GM21515 (cell line): ENCODE results near the gene SPDEF.

Source experiments
- ATAC-seq: cut with Tn5 transposase; IDR thresholded peaks from one replicate; pipeline ENCODE4 v1.9.1; 2021; ENCODE audit not compliant: unreplicated experiment

SPDEF gene

GRCh38 chr6:34583861-34584604 is 27.9 kb upstream of the SPDEF start:
- ATAC-seq, result no peak

GRCh38 chr6:34583461-34583860 is 27.3 kb upstream of the SPDEF start:
- no peak for ATAC-seq

GRCh38 chr6:34581561-34581920 is 25.4 kb upstream of the SPDEF start:
- ATAC-seq, result no peak

- ATAC-seq, result no peak
Observed at GRCh38 chr6:34580707-34581560, 24.8 kb upstream of the SPDEF start.

GRCh38 chr6:34578445-34579262 is 22.5 kb upstream of the SPDEF start:
- no peak for ATAC-seq

GRCh38 chr6:34576286-34576955 is 20.3 kb upstream of the SPDEF start:
- ATAC-seq, result no peak

- ATAC-seq, result no peak
Observed at GRCh38 chr6:34575326-34575725, 19.2 kb upstream of the SPDEF start.

- no peak for ATAC-seq
Observed at GRCh38 chr6:34574647-34575293, 18.6 kb upstream of the SPDEF start.

GRCh38 chr6:34573567-34574183 is 17.5 kb upstream of the SPDEF start:
- no peak for ATAC-seq

GRCh38 chr6:34572585-34572984 is 16.5 kb upstream of the SPDEF start:
- no peak for ATAC-seq

- ATAC-seq, result no peak
Observed at GRCh38 chr6:34572021-34572420, 15.9 kb upstream of the SPDEF start.

GRCh38 chr6:34571388-34571787 is 15.3 kb upstream of the SPDEF start:
- ATAC-seq, result no peak

- no peak for ATAC-seq
Observed at GRCh38 chr6:34570066-34570833, 14.1 kb upstream of the SPDEF start.

- ATAC-seq, result no peak
Observed at GRCh38 chr6:34569361-34569973, 13.3 kb upstream of the SPDEF start.

GRCh38 chr6:34568341-34569201 is 12.4 kb upstream of the SPDEF start:
- no peak for ATAC-seq

GRCh38 chr6:34566830-34567546 is 10.9 kb upstream of the SPDEF start:
- ATAC-seq, result no peak

- ATAC-seq, result no peak
Observed at GRCh38 chr6:34565722-34566137, 9.6 kb upstream of the SPDEF start.
